Skeletal muscle tissue (tissue), 4 donors: ENCODE data around the gene PDZRN4. TPM values are rescaled to one million over a fixed set of nuclear protein-coding genes. Genes with fewer than 3 reads are reported as not detected.
"Not testable (repeated sequence)": the region's sequence is repeated elsewhere in the genome, so short reads cannot be mapped to it uniquely, and the experiment has no call there.

Experiments
- H3K27ac ChIP-seq: one replicate; pipeline ENCODE4 v1.7.0; 2013; ENCODE audit warnings: mild to moderate bottlenecking, low read depth, low read length, inconsistent platforms
- H3K27me3 ChIP-seq, 3 donors: one replicate each; pipeline ENCODE4 v1.7.0; 2013; ENCODE audit warnings: low read length in 3 of 3; ENCODE audit not compliant: control insufficient read depth in 3 of 3, insufficient read depth in 3 of 3
- H3K36me3 ChIP-seq, 3 donors: one replicate each; pipeline ENCODE4 v1.7.0; 2013; ENCODE audit warnings: low read length in 3 of 3; ENCODE audit not compliant: control insufficient read depth in 3 of 3, insufficient read depth in 3 of 3
- H3K4me1 ChIP-seq, 3 donors: one replicate each; pipeline ENCODE4 v1.7.0; 2013; ENCODE audit warnings: low read length in 3 of 3, mild to moderate bottlenecking in 3 of 3; ENCODE audit not compliant: control insufficient read depth in 3 of 3, insufficient read depth in 3 of 3
- H3K4me3 ChIP-seq, 3 donors: one replicate each; pipeline ENCODE4 v1.7.0; 2013; ENCODE audit warnings: low read length in 3 of 3
- H3K9ac ChIP-seq, 3 donors: one replicate each; pipeline ENCODE4 v1.7.0; 2013; ENCODE audit warnings: low read length in 3 of 3, mild to moderate bottlenecking in 3 of 3, moderate library complexity in 2 of 3, low read depth in 1 of 3
- H3K9me3 ChIP-seq, 3 donors: one replicate each; pipeline ENCODE4 v1.7.0; 2013; ENCODE audit warnings: low read length in 3 of 3; ENCODE audit not compliant: control insufficient read depth in 3 of 3
- total RNA-seq: library from RNA; depleted of rRNA; stranded (reverse); fragments of >200 nt; gene quantifications from one replicate; pipeline ENCODE4 v1.2.3, GENCODE V29; 2014
- donor health status: Osteomylitis.

The PDZRN4 gene
- total RNA-seq, 1 donor from 2014 or later: 1.6 TPM

GRCh38 chr12:41274643-41275042 is 86.5 kb downstream of the PDZRN4 start:
- no peaks in the 10 kb centered on the region for H3K27me3 ChIP-seq
- H3K27ac ChIP-seq: no peak overlapping the region
- peaks cover 0 to 3% (median 0%) of the 10 kb centered on the region in 3 donors for H3K4me1 ChIP-seq
- no peak overlapping the region for H3K4me3 ChIP-seq
- no peak overlapping the region for H3K9ac ChIP-seq
- H3K36me3 ChIP-seq: no peaks in the 10 kb centered on the region
- no peaks in the 10 kb centered on the region for H3K9me3 ChIP-seq

GRCh38 chr12:41277100-41277945 is 89.2 kb downstream of the PDZRN4 start:
- H3K4me3 ChIP-seq: no peak overlapping the region
- no peak overlapping the region for H3K9ac ChIP-seq
- peaks cover 0 to 3% (median 0%) of the 10 kb centered on the region in 3 donors for H3K27me3 ChIP-seq
- H3K27ac ChIP-seq: no peak overlapping the region
- no peaks in the 10 kb centered on the region for H3K36me3 ChIP-seq
- peaks cover 0 to 3% (median 0%) of the 10 kb centered on the region in 3 donors for H3K4me1 ChIP-seq
- no peaks in the 10 kb centered on the region for H3K9me3 ChIP-seq

- Histone ChIP-seq H3K27ac (no peak overlapping the region), H3K36me3 (no peaks in the 10 kb centered on the region), H3K9ac (no peak overlapping the region), H3K4me3 (no peak overlapping the region), H3K27me3 (peaks cover 0 to 3% (median 0%) of the 10 kb centered on the region in 3 donors), H3K9me3 (no peaks in the 10 kb centered on the region), H3K4me1 (peaks cover 0 to 3% (median 0%) of the 10 kb centered on the region in 3 donors)
Measured at GRCh38 chr12:41277946-41278267, 89.8 kb downstream of the PDZRN4 start.

GRCh38 chr12:41280341-41281095 is 92.4 kb downstream of the PDZRN4 start:
- not testable (repeated sequence) for H3K27ac ChIP-seq

GRCh38 chr12:41285470-41285869 is 97.3 kb downstream of the PDZRN4 start:
- H3K27ac ChIP-seq, H3K36me3 ChIP-seq, H3K4me3 ChIP-seq, H3K9me3 ChIP-seq, H3K27me3 ChIP-seq, H3K9ac ChIP-seq, H3K4me1 ChIP-seq: not testable (repeated sequence)

More at GRCh38 chr12:41280341-41281095, 92.4 kb downstream of the PDZRN4 start:
- not testable (repeated sequence) for H3K4me1 ChIP-seq, H3K27me3 ChIP-seq, H3K9me3 ChIP-seq, H3K4me3 ChIP-seq, H3K9ac ChIP-seq, H3K36me3 ChIP-seq

- no peak overlapping the region for H3K9ac ChIP-seq
- no peak overlapping the region for H3K27ac ChIP-seq
- no peaks in the 10 kb centered on the region for H3K36me3 ChIP-seq
- no peaks in the 10 kb centered on the region for H3K4me1 ChIP-seq
- H3K27me3 ChIP-seq: no peaks in the 10 kb centered on the region
- H3K9me3 ChIP-seq: no peaks in the 10 kb centered on the region
- no peak overlapping the region for H3K4me3 ChIP-seq
Measured at GRCh38 chr12:41286426-41286825, 98.3 kb downstream of the PDZRN4 start.

GRCh38 chr12:41287500-41288141 is 99.5 kb downstream of the PDZRN4 start:
- no peak overlapping the region for H3K4me3 ChIP-seq
- no peak overlapping the region for H3K27ac ChIP-seq
- no peaks in the 10 kb centered on the region for H3K36me3 ChIP-seq
- H3K9ac ChIP-seq: no peak overlapping the region
- no peaks in the 10 kb centered on the region for H3K27me3 ChIP-seq
- H3K4me1 ChIP-seq: no peaks in the 10 kb centered on the region
- no peaks in the 10 kb centered on the region for H3K9me3 ChIP-seq

GRCh38 chr12:41288142-41288811 is 100.2 kb downstream of the PDZRN4 start:
- H3K4me1 ChIP-seq: no peaks in the 10 kb centered on the region
- no peaks in the 10 kb centered on the region for H3K36me3 ChIP-seq
- H3K27me3 ChIP-seq: no peaks in the 10 kb centered on the region
- no peaks in the 10 kb centered on the region for H3K9me3 ChIP-seq
- H3K4me3 ChIP-seq: no peak overlapping the region
- H3K9ac ChIP-seq: no peak overlapping the region
- no peak overlapping the region for H3K27ac ChIP-seq

- Histone ChIP-seq H3K36me3 (no peaks in the 10 kb centered on the region), H3K4me1 (no peaks in the 10 kb centered on the region), H3K27me3 (no peaks in the 10 kb centered on the region), H3K4me3 (no peak overlapping the region), H3K27ac (no peak overlapping the region), H3K9ac (no peak overlapping the region), H3K9me3 (no peaks in the 10 kb centered on the region)
Measured at GRCh38 chr12:41289501-41289900, 101.4 kb downstream of the PDZRN4 start.
